LNCAP (cell line): Measurements from ENCODE around the gene SVBP.

ENCODE experiments used
- CTCF ChIP-seq: fragments of 450-650 bp; IDR thresholded peaks from 2 replicates; pipeline ENCODE4 v1.5.1; 2017; ENCODE audit warnings: mild to moderate bottlenecking

Gene SVBP

GRCh38 chr1:42822800-42823392 lies 5.7 kb upstream of the SVBP start:
- no peak for TF ChIP-seq CTCF

- no peak for TF ChIP-seq CTCF
Measured at GRCh38 chr1:42821690-42822089, 4.5 kb upstream of the SVBP start.

- TF ChIP-seq CTCF, result no peak
Measured at GRCh38 chr1:42820813-42821212, 3.6 kb upstream of the SVBP start.

GRCh38 chr1:42817976-42818375 lies 779 bp upstream of the SVBP start:
- no peak for TF ChIP-seq CTCF

GRCh38 chr1:42817440-42817767 lies 207 bp upstream of the SVBP start:
- TF ChIP-seq CTCF, result no peak

- TF ChIP-seq CTCF, result no peak
Measured at GRCh38 chr1:42815941-42816584, 1.1 kb downstream of the SVBP start.

- TF ChIP-seq CTCF, result no peak
Measured at GRCh38 chr1:42807056-42807668, 10.0 kb downstream of the SVBP start.
